ENCODE results near the gene COPS4.

GRCh38 chr4:82988323-82988832, 46.6 kb upstream of the COPS4 start:
- TF ChIP-seq, protein P1, sequence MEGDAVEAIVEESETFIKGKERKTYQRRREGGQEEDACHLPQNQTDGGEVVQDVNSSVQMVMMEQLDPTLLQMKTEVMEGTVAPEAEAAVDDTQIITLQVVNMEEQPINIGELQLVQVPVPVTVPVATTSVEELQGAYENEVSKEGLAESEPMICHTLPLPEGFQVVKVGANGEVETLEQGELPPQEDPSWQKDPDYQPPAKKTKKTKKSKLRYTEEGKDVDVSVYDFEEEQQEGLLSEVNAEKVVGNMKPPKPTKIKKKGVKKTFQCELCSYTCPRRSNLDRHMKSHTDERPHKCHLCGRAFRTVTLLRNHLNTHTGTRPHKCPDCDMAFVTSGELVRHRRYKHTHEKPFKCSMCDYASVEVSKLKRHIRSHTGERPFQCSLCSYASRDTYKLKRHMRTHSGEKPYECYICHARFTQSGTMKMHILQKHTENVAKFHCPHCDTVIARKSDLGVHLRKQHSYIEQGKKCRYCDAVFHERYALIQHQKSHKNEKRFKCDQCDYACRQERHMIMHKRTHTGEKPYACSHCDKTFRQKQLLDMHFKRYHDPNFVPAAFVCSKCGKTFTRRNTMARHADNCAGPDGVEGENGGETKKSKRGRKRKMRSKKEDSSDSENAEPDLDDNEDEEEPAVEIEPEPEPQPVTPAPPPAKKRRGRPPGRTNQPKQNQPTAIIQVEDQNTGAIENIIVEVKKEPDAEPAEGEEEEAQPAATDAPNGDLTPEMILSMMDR (conservative IDR thresholded peaks at IDR 0.05; ENCODE audit: low read length): no peak
- no peak for TF ChIP-seq EZH2phosphoT487 (IDR thresholded peaks at IDR 0.05; ENCODE audit: borderline replicate concordance)

Measured in Loucy (cell line).